ENCODE results near the gene ISCA2. TPM values are rescaled to one million over a fixed set of nuclear protein-coding genes. Genes with fewer than 3 reads are reported as not detected.
A peak's percentile ranks its signal among the peaks of the same experiment; 100 is the strongest.

The ISCA2 gene
- total and polyA plus RNA-seq, 9 of the 15 experiments (the other 6 are each of a cell fraction or from before 2014, with no cell fraction given), result 5.0 to 36.7 (median 18.1) TPM

- H3K27ac ChIP-seq (ENCODE audit: extremely low read depth, low read depth, low read length), result no peak overlapping the region
- H3K9me1 ChIP-seq (ENCODE audit: control insufficient read depth, insufficient read depth, low read length), result no peaks in the 10 kb centered on the region
- no peaks in the 10 kb centered on the region for H3K9me3 ChIP-seq (replicated peaks; ENCODE audit: control insufficient read depth, insufficient read depth, low read depth, low read length)
- no peak for FAIRE-seq
- no peak for ATAC-seq
- TF ChIP-seq ERF (CRISPR knock-in tag; IDR thresholded peaks at IDR 0.05), result no peak
- no peak for TF ChIP-seq CCNT2 (IDR thresholded peaks at IDR 0.05; ENCODE audit: borderline replicate concordance, extremely low read depth, insufficient read length, low read depth, low read length)
- TF ChIP-seq RBM25 (IDR thresholded peaks at IDR 0.05; ENCODE audit: low read depth, low read length, severe bottlenecking), result peak; percentile 52
- TF ChIP-seq TFAM (CRISPR knock-in tag; conservative IDR thresholded peaks at IDR 0.05), result no peak
- TF ChIP-seq FOXM1 (IDR thresholded peaks at IDR 0.05; ENCODE audit: low read depth), result no peak
- TF ChIP-seq FOXM1 (CRISPR knock-in tag; IDR thresholded peaks at IDR 0.05; ENCODE audit: low read depth), result no peak
- no peak for TF ChIP-seq MXD1 (CRISPR knock-in tag; IDR thresholded peaks at IDR 0.05; ENCODE audit: borderline replicate concordance, poor library complexity, severe bottlenecking)
- no peak for TF ChIP-seq NFXL1 (CRISPR knock-in tag; IDR thresholded peaks at IDR 0.05)
- H3K79me2 ChIP-seq (ENCODE audit: control insufficient read depth, insufficient read depth, low read length), result no peaks in the 10 kb centered on the region
- H3K4me3 ChIP-seq, result no peak overlapping the region
- no peaks in the 10 kb centered on the region for H3K4me1 ChIP-seq (replicated peaks in 1 of 2; ENCODE audit: control insufficient read depth in 2 of 2, insufficient read depth in 2 of 2, low read length in 2 of 2)
- no peak overlapping the region for H3K4me2 ChIP-seq (ENCODE audit: insufficient read depth, low read length)
- H4K20me1 ChIP-seq (replicated peaks; ENCODE audit: control insufficient read depth, insufficient read depth, low read length), result no peaks in the 10 kb centered on the region
- no peaks in the 10 kb centered on the region for H3K36me3 ChIP-seq (ENCODE audit: control insufficient read depth, insufficient read depth, low read length)
- CTCF ChIA-PET (ENCODE audit: low intra/inter-chr PET ratio), result no interaction called here
- no peak overlapping the region for H3K9ac ChIP-seq (ENCODE audit: insufficient read depth in 1 of 2, low read depth in 2 of 2, low read length in 2 of 2)
- no peak overlapping the region for H2AFZ ChIP-seq (ENCODE audit: low read depth, low read length)
- peaks cover 7 to 25% of the 10 kb centered on the region in 2 experiments for H3K27me3 ChIP-seq (ENCODE audit: control insufficient read depth in 2 of 2, insufficient read depth in 2 of 2, low read length in 2 of 2)
- BruUV-seq (replicated peaks), result no TSS peak
- 2% methylated on average over 3 of the region's 3 CpGs for whole genome bisulfite sequencing (ENCODE audit: insufficient coverage, low coverage, missing lambda C conversion rate)
- intact Hi-C loops (cut with micrococcal nuclease) (no loop called here), in situ Hi-C loops (cut with MboI) (no loop called here)
- no peak for DNase-seq (ENCODE audit: extremely low read depth in 1 of 4, low spot score in 3 of 4)
- POLR2A ChIA-PET, result no interaction called here
Measured at GRCh38 chr14:74541225-74541624, 47.7 kb downstream of the ISCA2 start.

Data from K562 (cell line).